Upper lobe of left lung (tissue), 6 donors: ENCODE measurements around the gene PPP1R3G. TPM values are rescaled to one million over a fixed set of nuclear protein-coding genes. Genes with fewer than 3 reads are reported as not detected.
"Not testable (repeated sequence)": the region's sequence is repeated elsewhere in the genome, so short reads cannot be mapped to it uniquely, and the experiment has no call there.

Experiments
- ATAC-seq, 2 donors: fragments of 200-7000 bp; cut with Tn5 transposase; one replicate each; pipeline ENCODE4 v1.9.1; 2022; ENCODE audit warnings: mild to moderate bottlenecking in 2 of 2, moderate library complexity in 2 of 2; ENCODE audit not compliant: low FRiP score in 2 of 2
- DNase-seq, 2 donors: peaks; one replicate each; pipeline ENCODE4 v3.0.0-alpha.2; 2019 to 2020
- H3K27ac ChIP-seq, 4 donors: fragments of 200-600 bp; sonication (generic); one replicate each; pipeline ENCODE4 v1.5.1; 2016 to 2019
- H3K27me3 ChIP-seq, 4 donors: fragments of 200-600 bp; sonication (generic); one replicate each; pipeline ENCODE4 v1.5.1; 2017 to 2019
- H3K36me3 ChIP-seq, 4 donors: fragments of 200-600 bp; sonication (generic); one replicate each; pipeline ENCODE4 v1.5.1; 2016 to 2019
- H3K4me1 ChIP-seq, 4 donors: fragments of 200-600 bp; sonication (generic); one replicate each; pipeline ENCODE4 v1.5.1; 2018 to 2019
- H3K4me3 ChIP-seq, 4 donors: fragments of 200-600 bp; sonication (generic); one replicate each; pipeline ENCODE4 v1.5.1; 2017 to 2019; ENCODE audit warnings: mild to moderate bottlenecking in 2 of 4, moderate library complexity in 1 of 4
- H3K9me3 ChIP-seq, 4 donors: fragments of 200-600 bp; sonication (generic); one replicate each; pipeline ENCODE4 v1.5.1; 2018 to 2019
- CTCF ChIP-seq, 6 experiments: fragments of 450-650 bp in 4 of 6; fragments of 200-600 bp in 2 of 6; sonication (generic) in 2 of 6; IDR thresholded peaks; one replicate each; pipeline ENCODE4 v1.5.1; 2016 to 2019; ENCODE audit warnings: antibody characterized with exemption in 6 of 6
- EP300 ChIP-seq, 4 donors: sonication (generic); formaldehyde crosslinking; IDR thresholded peaks; one replicate each; pipeline ENCODE4 v1.5.1; 2017; ENCODE audit warnings: antibody characterized with exemption in 4 of 4, control low read depth in 2 of 4
- POLR2A ChIP-seq, 4 donors: fragments of 450-650 bp; IDR thresholded peaks; one replicate each; pipeline ENCODE4 v1.5.1; 2016 to 2017; ENCODE audit warnings: antibody characterized with exemption in 4 of 4, mild to moderate bottlenecking in 2 of 4
- POLR2AphosphoS5 ChIP-seq, 2 donors: sonication (generic); formaldehyde crosslinking; IDR thresholded peaks; one replicate each; pipeline ENCODE4 v1.5.1; 2017; ENCODE audit warnings: antibody characterized with exemption in 2 of 2
- WGBS, 2 donors: methylation state at CpG; one replicate each; pipeline ENCODE4 v1.1.5; 2017 to 2018; 5-methylcytosine and 5-hydroxymethylcytosine counted together
- total RNA-seq, 6 donors: library from RNA; depleted of rRNA in 4 of 6; stranded (reverse); fragments of >200 nt in 4 of 6; gene quantifications; one replicate each; pipeline versions ENCODE4 v1.1.0 to v1.2.1, GENCODE V29; 2016 to 2021
- donor health status: DM: no; HTN: no; CAD: no; lungs with moderate emphysema.
- donor health status: DM: no; HTN: yes; CAD: no; lungs with severe emphysema.

The PPP1R3G gene
- total RNA-seq, 6 donors from 2014 or later = 0.10 to 0.64 (median 0.37) TPM; not detected in 1

- no peaks in the 10 kb centered on the region for H3K36me3 ChIP-seq
- H3K27me3 ChIP-seq = no peaks in the 10 kb centered on the region
- WGBS, 2 donors = 93 to 94% methylated on average over 17 of the region's 17 CpGs
- no peak for ATAC-seq
- no peak overlapping the region for H3K4me3 ChIP-seq
- no peak overlapping the region for H3K27ac ChIP-seq
- no peaks in the 10 kb centered on the region for H3K4me1 ChIP-seq
- TF ChIP-seq POLR2A (IDR thresholded peaks at IDR 0.05) = no peak
- no peak for DNase-seq
- H3K9me3 ChIP-seq = no peaks in the 10 kb centered on the region
These were observed 34.2 kb downstream of the PPP1R3G start for GRCh38 chr6:5119090-5119951.

GRCh38 chr6:5120011-5120410 is 34.9 kb downstream of the PPP1R3G start:
- Histone ChIP-seq H3K27me3 (no peaks in the 10 kb centered on the region), H3K4me3 (no peak overlapping the region), H3K27ac (no peak overlapping the region), H3K4me1 (no peaks in the 10 kb centered on the region), H3K9me3 (no peaks in the 10 kb centered on the region), H3K36me3 (no peaks in the 10 kb centered on the region)
- WGBS, 2 donors = 92 to 93% methylated on average over 10 of the region's 10 CpGs
- DNase-seq = no peak
- TF ChIP-seq EP300 (IDR thresholded peaks at IDR 0.05) = no peak
- TF ChIP-seq POLR2A (IDR thresholded peaks at IDR 0.05) = no peak
- no peak for TF ChIP-seq POLR2AphosphoS5 (IDR thresholded peaks at IDR 0.05)
- TF ChIP-seq CTCF (IDR thresholded peaks at IDR 0.05) = no peak
- no peak for ATAC-seq

GRCh38 chr6:5120543-5120942 is 35.4 kb downstream of the PPP1R3G start:
- not testable (repeated sequence) for H3K27me3 ChIP-seq, H3K27ac ChIP-seq, H3K36me3 ChIP-seq, H3K9me3 ChIP-seq, DNase-seq, H3K4me3 ChIP-seq, ATAC-seq, H3K4me1 ChIP-seq
- WGBS, 2 donors = 95 to 97% methylated on average over 8 of the region's 8 CpGs

GRCh38 chr6:5121479-5121878 is 36.3 kb downstream of the PPP1R3G start:
- ATAC-seq = no peak

GRCh38 chr6:5121956-5122355 is 36.8 kb downstream of the PPP1R3G start:
- DNase-seq (no peak), ATAC-seq (no peak)
- Histone ChIP-seq H3K27ac (no peak overlapping the region), H3K4me3 (no peak overlapping the region), H3K36me3 (no peaks in the 10 kb centered on the region), H3K4me1 (no peaks in the 10 kb centered on the region), H3K27me3 (no peaks in the 10 kb centered on the region), H3K9me3 (no peaks in the 10 kb centered on the region)
- TF ChIP-seq CTCF (IDR thresholded peaks at IDR 0.05) = no peak
- no peak for TF ChIP-seq POLR2AphosphoS5 (IDR thresholded peaks at IDR 0.05)
- no peak for TF ChIP-seq EP300 (IDR thresholded peaks at IDR 0.05)
- TF ChIP-seq POLR2A (IDR thresholded peaks at IDR 0.05) = no peak
- 84 to 86% methylated on average over 7 of the region's 7 CpGs for WGBS, 2 donors

More at GRCh38 chr6:5121479-5121878, 36.3 kb downstream of the PPP1R3G start:
- no peak for DNase-seq
- Histone ChIP-seq H3K36me3 (no peaks in the 10 kb centered on the region), H3K27me3 (no peaks in the 10 kb centered on the region), H3K4me1 (no peaks in the 10 kb centered on the region), H3K9me3 (no peaks in the 10 kb centered on the region), H3K4me3 (no peak overlapping the region), H3K27ac (no peak overlapping the region)
- 94 to 100% methylated on average over 1 to 6 of the region's 6 CpGs for WGBS, 2 donors
- TF ChIP-seq EP300 (IDR thresholded peaks at IDR 0.05) (no peak), POLR2AphosphoS5 (IDR thresholded peaks at IDR 0.05) (no peak), CTCF (IDR thresholded peaks at IDR 0.05) (no peak), POLR2A (IDR thresholded peaks at IDR 0.05) (no peak)
